HepG2 (cell line): ENCODE results near the gene MAOB. TPM values are rescaled to one million over a fixed set of nuclear protein-coding genes. Genes with fewer than 3 reads are reported as not detected.

Experiments used
- BCL3 ChIP-seq: sonication (generic); formaldehyde crosslinking; IDR thresholded peaks from 2 replicates; pipeline ENCODE4 v1.5.1; 2020; ENCODE audit warnings: mild to moderate bottlenecking, missing genetic modification reagents, moderate library complexity
- HINFP ChIP-seq: sonication (generic); formaldehyde crosslinking; IDR thresholded peaks from 2 replicates; pipeline ENCODE4 v1.4.0; 2020; ENCODE audit warnings: low read depth, mild to moderate bottlenecking, missing genetic modification reagents
- NR0B2 ChIP-seq: sonication (generic); formaldehyde crosslinking; IDR thresholded peaks from 2 replicates; pipeline ENCODE4 v1.4.0; 2020; ENCODE audit warnings: mild to moderate bottlenecking, missing genetic modification reagents
- RNF219 ChIP-seq: sonication (generic); formaldehyde crosslinking; IDR thresholded peaks from 2 replicates; pipeline ENCODE4 v1.5.0; 2020; ENCODE audit warnings: mild to moderate bottlenecking, missing genetic modification reagents
- SP5 ChIP-seq: IDR thresholded peaks from 2 replicates; pipeline ENCODE4 v1.6.1; 2016; ENCODE audit warnings: low read depth, borderline replicate concordance
- TEAD2 ChIP-seq: sonication (generic); formaldehyde crosslinking; IDR thresholded peaks from 2 replicates; pipeline ENCODE4 v1.9.0; 2021; ENCODE audit warnings: missing genetic modification reagents
- ZMYM2 ChIP-seq: sonication (generic); formaldehyde crosslinking; IDR thresholded peaks from 2 replicates; pipeline ENCODE4 v1.8.0; 2022; ENCODE audit warnings: mild to moderate bottlenecking, missing genetic modification reagents
- ZNF430 ChIP-seq: sonication (generic); formaldehyde crosslinking; IDR thresholded peaks from 2 replicates; pipeline ENCODE4 v1.9.0; 2021; ENCODE audit warnings: mild to moderate bottlenecking, missing genetic modification reagents
- polyA plus RNA-seq, 8 experiments: library from polyadenylated mRNA; depleted of rRNA in 3 of 8; stranded (reverse) in 7 of 8; unstranded in 1 of 8; fragments of >200 nt; fragmentation: Illumina TruSeq in 4 of 8; extraction: Trizol in 4 of 8; gene quantifications; 2 replicates each; pipeline versions ENCODE4 v1.2.1 to v1.2.3, GENCODE V29; 2011 to 2016; ENCODE audit warnings: low read depth in 4 of 8, missing spikeins in 1 of 8, mixed read lengths in 1 of 8; ENCODE audit not compliant: insufficient read depth in 1 of 8
- total RNA-seq, 5 experiments: library from RNA; depleted of rRNA; stranded (reverse); fragments of >200 nt; fragmentation: Illumina TruSeq; extraction: Trizol; gene quantifications; 2 replicates each; pipeline ENCODE4 v1.2.3, GENCODE V29; 2016; ENCODE audit warnings: low read depth in 1 of 5

MAOB gene
- total and polyA plus RNA-seq, 2 of the 13 experiments (the other 11 are each of a cell fraction or from before 2014, with no cell fraction given), result 11.0 to 19.0 TPM

- TF ChIP-seq HINFP (CRISPR knock-in tag), result no peak
- no peak for TF ChIP-seq NR0B2 (CRISPR knock-in tag)
- TF ChIP-seq ZNF430 (CRISPR knock-in tag), result no peak
- no peak for TF ChIP-seq TEAD2 (CRISPR knock-in tag)
- no peak for TF ChIP-seq BCL3
- TF ChIP-seq ZMYM2, result no peak
- TF ChIP-seq SP5 (CRISPR knock-in tag), result peak; percentile 58
- no peak for TF ChIP-seq RNF219 (CRISPR knock-in tag)
- TF ChIP-seq, all 625 proteins: peak for 112
These were observed 598 bp downstream of the MAOB start (continued) for GRCh38 chrX:43881410-43882293.
